Thymus (tissue), 11 donors: ENCODE measurements around the gene BZW1. TPM values are rescaled to one million over a fixed set of nuclear protein-coding genes. Genes with fewer than 3 reads are reported as not detected.

ENCODE experiments used
- DNase-seq, 9 donors: peaks; one replicate each; pipeline ENCODE4 v3.0.0-alpha.2; 2013; ENCODE audit warnings: low spot score in 9 of 9, low read depth in 6 of 9, missing footprints in 1 of 9
- H3K27ac ChIP-seq, 2 donors: one replicate each; pipeline ENCODE4 v1.5.1; 2013; ENCODE audit warnings: control low read depth in 1 of 2, low read depth in 1 of 2, low read length in 1 of 2, mild to moderate bottlenecking in 1 of 2, moderate library complexity in 1 of 2
- H3K27me3 ChIP-seq, 2 donors: one replicate each; pipeline ENCODE4 v1.5.1; 2013; ENCODE audit warnings: low read length in 1 of 2; ENCODE audit not compliant: control insufficient read depth in 2 of 2, insufficient read depth in 1 of 2
- H3K36me3 ChIP-seq, 2 donors: one replicate each; pipeline ENCODE4 v1.5.1; 2013; ENCODE audit warnings: low read length in 1 of 2, mild to moderate bottlenecking in 1 of 2, moderate library complexity in 1 of 2; ENCODE audit not compliant: control insufficient read depth in 2 of 2, insufficient read depth in 2 of 2
- H3K4me1 ChIP-seq, 2 donors: one replicate each; pipeline ENCODE4 v1.5.1; 2013; ENCODE audit warnings: low read length in 2 of 2; ENCODE audit not compliant: control insufficient read depth in 2 of 2, insufficient read depth in 2 of 2
- H3K4me3 ChIP-seq, 2 donors: one replicate each; pipeline ENCODE4 v1.5.1; 2013; ENCODE audit warnings: low read length in 2 of 2, control low read depth in 1 of 2, mild to moderate bottlenecking in 1 of 2
- H3K9me3 ChIP-seq, 2 donors: one replicate each; pipeline ENCODE4 v1.5.1; 2013; ENCODE audit warnings: low read length in 1 of 2, mild to moderate bottlenecking in 1 of 2; ENCODE audit not compliant: control insufficient read depth in 2 of 2, insufficient read depth in 1 of 2
- WGBS: extraction: QIAGEN DNeasy Blood & Tissue Kit; methylation state at CpG from one replicate; pipeline ENCODE4 v1.1.7; 2013; 5-methylcytosine and 5-hydroxymethylcytosine counted together
- polyA plus RNA-seq: library from polyadenylated mRNA; stranded (reverse); fragments of 200-250 nt; gene quantifications from one replicate; pipeline ENCODE4 v1.2.3, GENCODE V29; 2013
- total RNA-seq: library from RNA; stranded (reverse); fragments of 120-200 nt; gene quantifications from one replicate; pipeline ENCODE4 v1.2.4, GENCODE V29; 2013
- donor health status: healthy.

Gene BZW1
- total and polyA plus RNA-seq, 2 donors, result 119 to 257 TPM

GRCh38 chr2:200856806-200857205, 45.1 kb downstream of the BZW1 start:
- no peak for DNase-seq
- no peaks in the 10 kb centered on the region for H3K27me3 ChIP-seq
- H3K4me3 ChIP-seq, result no peak overlapping the region
- peaks cover 0 to 11% of the 10 kb centered on the region in 2 donors for H3K4me1 ChIP-seq
- peaks cover 49 to 97% of the 10 kb centered on the region in 2 donors for H3K36me3 ChIP-seq
- WGBS, result 91% methylated on average over 8 of the region's 8 CpGs
- no peaks in the 10 kb centered on the region for H3K9me3 ChIP-seq
- no peak overlapping the region for H3K27ac ChIP-seq

GRCh38 chr2:200860092-200860795, 48.5 kb downstream of the BZW1 start:
- no peak for DNase-seq
- H3K4me3 ChIP-seq, result no peak overlapping the region
- no peaks in the 10 kb centered on the region for H3K27me3 ChIP-seq
- H3K36me3 ChIP-seq, result peaks cover 25 to 65% of the 10 kb centered on the region in 2 donors
- 77% methylated on average over 12 of the region's 12 CpGs for WGBS
- H3K4me1 ChIP-seq, result peaks cover 0 to 19% of the 10 kb centered on the region in 2 donors
- no peak overlapping the region for H3K27ac ChIP-seq
- no peaks in the 10 kb centered on the region for H3K9me3 ChIP-seq

- H3K27me3 ChIP-seq, result no peaks in the 10 kb centered on the region
- 28% methylated on average over 4 of the region's 4 CpGs for WGBS
- DNase-seq, result peak in 1 of 9 donors; percentile 14
- peak overlapping the region; percentile 81 to 97 for H3K4me3 ChIP-seq
- peak overlapping the region in 1 of 2 donors; percentile 52 for H3K27ac ChIP-seq
- no peaks in the 10 kb centered on the region for H3K9me3 ChIP-seq
- H3K36me3 ChIP-seq, result peaks cover 16 to 50% of the 10 kb centered on the region in 2 donors
- H3K4me1 ChIP-seq, result peaks cover 0 to 21% of the 10 kb centered on the region in 2 donors
These were observed 50.0 kb downstream of the BZW1 start for GRCh38 chr2:200861617-200862155.

GRCh38 chr2:200862532-200863000, 50.9 kb downstream of the BZW1 start:
- peak; percentile 32 to 86 (median 69) for DNase-seq
- under 1% methylated on average over 13 of the region's 13 CpGs for WGBS
- peak overlapping the region; percentile 53 to 100 for H3K27ac ChIP-seq
- no peaks in the 10 kb centered on the region for H3K27me3 ChIP-seq
- peaks cover 0 to 21% of the 10 kb centered on the region in 2 donors for H3K4me1 ChIP-seq
- peak overlapping the region; percentile 81 to 97 for H3K4me3 ChIP-seq
- peaks cover 13 to 42% of the 10 kb centered on the region in 2 donors for H3K36me3 ChIP-seq
- H3K9me3 ChIP-seq, result no peaks in the 10 kb centered on the region

GRCh38 chr2:200863782-200864175, 52.1 kb downstream of the BZW1 start:
- H3K27me3 ChIP-seq, result no peaks in the 10 kb centered on the region
- peak in 4 of 9 donors; percentile 51 to 76 (median 73) for DNase-seq
- under 1% methylated on average over 19 of the region's 19 CpGs for WGBS
- H3K4me3 ChIP-seq, result peak overlapping the region; percentile 81 to 97
- peaks cover 0 to 21% of the 10 kb centered on the region in 2 donors for H3K4me1 ChIP-seq
- peaks cover 8 to 29% of the 10 kb centered on the region in 2 donors for H3K36me3 ChIP-seq
- peak overlapping the region; percentile 99 to 100 for H3K27ac ChIP-seq
- H3K9me3 ChIP-seq, result no peaks in the 10 kb centered on the region

GRCh38 chr2:200864176-200865034, 52.7 kb downstream of the BZW1 start, which contains the start of gene CLK1:
TSS of gene CLK1 (minus strand) at chr2:200864658. CDS start at chr2:200861862, 2,796 bp downstream.
- Histone ChIP-seq H3K9me3 (no peaks in the 10 kb centered on the region), H3K36me3 (peaks cover 3 to 25% of the 10 kb centered on the region in 2 donors), H3K27ac (peak within 1 kb of the TSS; percentile 99 to 100), H3K4me3 (peak within 1 kb of the TSS; percentile 81 to 97), H3K27me3 (no peaks in the 10 kb centered on the region), H3K4me1 (peaks cover 0 to 21% of the 10 kb centered on the region in 2 donors)
- peak; percentile 92 to 99 (median 95) for DNase-seq
- 4% methylated on average over 89 of the region's 89 CpGs for WGBS

- no peak for DNase-seq
- Histone ChIP-seq H3K9me3 (no peaks in the 10 kb centered on the region), H3K27me3 (no peaks in the 10 kb centered on the region), H3K4me1 (peaks cover 0 to 7% of the 10 kb centered on the region in 2 donors), H3K27ac (no peak overlapping the region), H3K36me3 (peaks cover 10 to 13% of the 10 kb centered on the region in 2 donors), H3K4me3 (no peak overlapping the region)
- over 99% methylated on average over 2 of the region's 2 CpGs for WGBS
These were observed 57.3 kb downstream of the BZW1 start for GRCh38 chr2:200869014-200869413.

- Histone ChIP-seq H3K4me3 (no peak overlapping the region), H3K27ac (no peak overlapping the region), H3K4me1 (no peaks in the 10 kb centered on the region), H3K9me3 (no peaks in the 10 kb centered on the region), H3K36me3 (peaks cover 17 to 26% of the 10 kb centered on the region in 2 donors), H3K27me3 (no peaks in the 10 kb centered on the region)
- DNase-seq, result no peak
- 95% methylated on average over 3 of the region's 3 CpGs for WGBS
These were observed 59.4 kb downstream of the BZW1 start for GRCh38 chr2:200871151-200871550.
